Stomach smooth muscle (tissue), 2 donors: ENCODE data around the gene GTSE1.

Experiments
- H3K27ac ChIP-seq: one replicate; pipeline ENCODE4 v1.7.0; 2013; ENCODE audit warnings: mild to moderate bottlenecking, low read length, inconsistent platforms
- H3K27me3 ChIP-seq, 2 donors: one replicate each; pipeline ENCODE4 v1.7.0; 2013; ENCODE audit warnings: low read length in 2 of 2; ENCODE audit not compliant: insufficient read depth in 2 of 2, control insufficient read depth in 1 of 2
- H3K36me3 ChIP-seq, 2 donors: one replicate each; pipeline ENCODE4 v1.7.0; 2013; ENCODE audit warnings: low read length in 2 of 2; ENCODE audit not compliant: control insufficient read depth in 2 of 2, insufficient read depth in 2 of 2
- H3K4me1 ChIP-seq: one replicate; pipeline ENCODE4 v1.7.0; 2013; ENCODE audit warnings: low read length; ENCODE audit not compliant: control insufficient read depth, insufficient read depth
- H3K4me3 ChIP-seq, 2 donors: one replicate each; pipeline ENCODE4 v1.7.0; 2013; ENCODE audit warnings: low read length in 2 of 2
- H3K9ac ChIP-seq, 2 donors: one replicate each; pipeline ENCODE4 v1.7.0; 2013; ENCODE audit warnings: low read length in 2 of 2, mild to moderate bottlenecking in 1 of 2
- H3K9me3 ChIP-seq, 2 donors: one replicate each; pipeline ENCODE4 v1.7.0; 2013; ENCODE audit warnings: low read length in 2 of 2; ENCODE audit not compliant: control insufficient read depth in 2 of 2
- donor health status: healthy.
- donor health status: Pancreatic carcinoma.

Gene GTSE1

GRCh38 chr22:46275455-46276122 lies 21.1 kb upstream of the GTSE1 start:
- no peak overlapping the region for H3K9ac ChIP-seq
- H3K36me3 ChIP-seq: peaks cover 60 to 64% of the 10 kb centered on the region in 2 donors
- no peak overlapping the region for H3K4me3 ChIP-seq
- no peaks in the 10 kb centered on the region for H3K9me3 ChIP-seq
- H3K4me1 ChIP-seq: no peaks in the 10 kb centered on the region
- H3K27me3 ChIP-seq: no peaks in the 10 kb centered on the region
- H3K27ac ChIP-seq: no peak overlapping the region

GRCh38 chr22:46276563-46276962 lies 20.1 kb upstream of the GTSE1 start:
- H3K36me3 ChIP-seq: peaks cover 65 to 71% of the 10 kb centered on the region in 2 donors
- no peak overlapping the region for H3K9ac ChIP-seq
- no peaks in the 10 kb centered on the region for H3K27me3 ChIP-seq
- no peaks in the 10 kb centered on the region for H3K9me3 ChIP-seq
- H3K4me3 ChIP-seq: no peak overlapping the region
- no peak overlapping the region for H3K27ac ChIP-seq
- no peaks in the 10 kb centered on the region for H3K4me1 ChIP-seq

DNA sequence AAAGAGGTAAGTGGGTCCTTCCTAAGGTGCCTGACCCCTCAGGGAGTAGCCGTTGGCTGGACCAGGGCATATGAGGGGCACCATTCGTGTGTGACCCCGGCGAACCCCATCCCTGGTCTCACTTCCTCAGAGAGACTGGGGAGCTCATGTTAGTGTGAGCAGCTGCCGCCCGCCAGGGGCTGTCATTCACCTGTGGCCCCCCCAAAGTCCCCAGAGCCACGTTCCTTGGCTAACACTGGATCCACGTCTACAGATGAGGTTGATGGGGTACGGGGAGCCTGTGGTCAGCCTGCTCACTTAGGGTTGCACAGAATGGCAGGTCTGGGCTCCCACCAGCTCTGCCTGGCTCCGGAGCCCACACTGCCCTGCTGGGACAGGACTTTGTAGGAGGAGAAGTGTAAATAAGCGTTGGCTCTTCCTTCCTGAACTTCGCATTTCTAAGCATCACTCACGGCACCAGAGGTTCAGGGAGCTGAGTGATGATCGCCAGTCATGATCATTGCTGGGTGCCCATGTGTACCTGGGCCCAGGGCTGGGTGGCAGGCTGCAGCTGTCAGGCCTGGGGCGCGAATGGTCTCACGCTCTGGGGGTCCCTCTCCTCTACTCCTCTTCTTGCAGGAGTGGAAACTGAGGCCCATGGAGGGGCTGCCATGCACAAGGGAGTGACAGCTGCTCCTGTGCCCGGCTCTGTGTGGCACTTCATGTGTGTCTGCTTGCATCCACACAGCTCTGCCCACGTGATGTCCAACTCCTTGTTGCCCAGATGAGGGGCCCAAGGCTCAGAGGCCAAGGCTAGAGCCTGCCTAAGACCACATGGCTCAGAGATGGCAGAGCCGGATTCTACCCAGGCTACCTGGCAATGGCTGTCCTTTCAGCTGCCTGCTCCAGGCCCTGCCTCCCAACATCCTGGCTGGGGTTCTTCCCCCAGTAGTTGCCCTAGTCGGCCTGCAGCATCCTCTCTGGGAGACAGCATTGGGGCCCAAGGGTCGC lies 17.7 kb upstream of the GTSE1 start:
- no peak overlapping the region for H3K4me3 ChIP-seq
- H3K27ac ChIP-seq: no peak overlapping the region
- no peaks in the 10 kb centered on the region for H3K4me1 ChIP-seq
- peaks cover 72 to 74% of the 10 kb centered on the region in 2 donors for H3K36me3 ChIP-seq
- no peaks in the 10 kb centered on the region for H3K27me3 ChIP-seq
- no peaks in the 10 kb centered on the region for H3K9me3 ChIP-seq
- no peak overlapping the region for H3K9ac ChIP-seq

DNA sequence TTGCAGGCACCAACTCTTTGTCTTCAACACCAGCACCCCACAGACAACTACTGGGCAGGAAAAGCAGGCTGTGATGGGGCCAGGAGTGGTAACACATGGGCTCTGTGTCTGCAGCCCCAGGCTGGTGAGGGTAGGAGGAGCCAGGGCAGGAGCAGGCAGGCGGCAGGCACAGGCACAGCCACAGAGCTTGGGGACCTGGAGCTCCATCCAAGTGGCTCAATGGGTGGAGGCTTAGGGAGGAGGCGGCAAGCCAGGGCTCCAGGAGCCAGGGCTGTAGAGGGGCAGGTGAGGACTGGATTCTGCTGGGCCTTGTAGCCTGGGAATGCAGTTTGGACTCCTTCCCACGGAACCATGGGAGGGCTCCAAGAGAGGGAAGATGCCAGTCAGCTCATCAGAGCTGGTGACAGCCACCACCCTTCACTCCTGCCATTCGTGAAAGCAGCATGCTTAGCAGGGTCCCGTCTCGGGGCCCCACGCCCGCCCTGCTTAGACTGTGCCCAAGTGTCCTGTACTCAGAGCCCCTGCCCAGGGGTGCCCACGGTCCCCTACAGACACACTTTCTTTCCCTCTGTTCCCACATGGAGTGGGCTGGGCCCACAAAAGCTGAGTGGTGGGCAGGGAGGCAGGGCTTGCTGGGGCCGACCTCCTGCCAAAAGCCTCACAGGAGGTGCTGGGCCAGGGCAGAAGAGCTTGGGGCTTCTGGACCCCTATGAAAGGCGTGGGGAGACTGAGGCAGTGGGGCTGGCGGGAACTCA lies 16.4 kb upstream of the GTSE1 start:
- H3K27me3 ChIP-seq: no peaks in the 10 kb centered on the region
- H3K9me3 ChIP-seq: no peaks in the 10 kb centered on the region
- H3K4me1 ChIP-seq: no peaks in the 10 kb centered on the region
- no peak overlapping the region for H3K9ac ChIP-seq
- no peak overlapping the region for H3K4me3 ChIP-seq
- no peak overlapping the region for H3K27ac ChIP-seq
- H3K36me3 ChIP-seq: peaks cover 73 to 75% of the 10 kb centered on the region in 2 donors

- Histone ChIP-seq H3K27me3 (no peaks in the 10 kb centered on the region), H3K36me3 (peaks cover 66 to 69% of the 10 kb centered on the region in 2 donors), H3K4me3 (no peak overlapping the region), H3K9ac (no peak overlapping the region), H3K4me1 (no peaks in the 10 kb centered on the region), H3K27ac (no peak overlapping the region), H3K9me3 (no peaks in the 10 kb centered on the region)
These were observed 15.6 kb upstream of the GTSE1 start for GRCh38 chr22:46280999-46281623.

DNA sequence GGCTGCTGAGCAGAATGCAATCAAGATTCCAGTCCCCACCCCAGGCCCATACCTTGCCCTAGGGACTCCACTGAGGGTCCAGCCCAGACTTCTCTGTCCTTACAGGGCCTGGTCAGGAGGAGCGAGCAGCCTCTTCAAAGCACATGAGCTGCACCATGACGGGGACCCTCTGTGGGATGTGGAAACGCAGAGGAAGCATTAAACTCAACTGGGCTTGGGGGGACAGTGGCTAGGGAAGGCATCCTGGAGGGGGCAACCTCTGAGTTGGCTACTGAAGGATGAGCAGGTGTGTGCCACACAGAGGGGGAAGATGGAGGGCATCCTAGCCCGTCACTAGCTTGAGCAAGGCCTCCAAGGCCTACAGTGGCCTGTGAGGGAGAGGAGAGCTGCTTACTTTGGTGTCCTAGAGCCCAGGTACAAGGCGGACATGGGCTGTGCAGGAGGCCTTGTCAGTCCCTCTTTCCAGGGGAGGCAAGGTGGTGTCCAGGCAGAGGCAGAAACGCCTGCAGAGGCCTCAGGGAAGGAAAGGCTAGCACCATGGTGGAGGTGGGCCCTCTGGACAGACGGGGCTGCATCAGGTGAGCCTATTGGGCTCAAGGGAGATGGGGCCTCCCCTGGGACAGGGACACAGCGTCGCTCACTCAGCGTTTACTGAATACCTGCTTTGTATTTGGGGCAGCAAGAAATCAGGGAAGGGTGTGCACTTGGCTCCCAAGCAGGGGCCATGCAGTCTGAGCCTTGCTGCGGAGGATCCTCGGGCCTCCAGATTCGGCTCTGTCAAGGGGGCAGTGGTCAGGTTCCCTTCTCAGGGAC lies 14.6 kb upstream of the GTSE1 start:
- H3K36me3 ChIP-seq: peaks cover 65 to 67% of the 10 kb centered on the region in 2 donors
- H3K9ac ChIP-seq: no peak overlapping the region
- H3K4me1 ChIP-seq: no peaks in the 10 kb centered on the region
- H3K27me3 ChIP-seq: no peaks in the 10 kb centered on the region
- H3K9me3 ChIP-seq: no peaks in the 10 kb centered on the region
- H3K4me3 ChIP-seq: no peak overlapping the region
- H3K27ac ChIP-seq: no peak overlapping the region

GRCh38 chr22:46286006-46286405 lies 10.7 kb upstream of the GTSE1 start:
- no peak overlapping the region for H3K4me3 ChIP-seq
- no peaks in the 10 kb centered on the region for H3K4me1 ChIP-seq
- H3K27ac ChIP-seq: no peak overlapping the region
- H3K27me3 ChIP-seq: no peaks in the 10 kb centered on the region
- peaks cover 42 to 50% of the 10 kb centered on the region in 2 donors for H3K36me3 ChIP-seq
- H3K9me3 ChIP-seq: no peaks in the 10 kb centered on the region
- H3K9ac ChIP-seq: no peak overlapping the region

DNA sequence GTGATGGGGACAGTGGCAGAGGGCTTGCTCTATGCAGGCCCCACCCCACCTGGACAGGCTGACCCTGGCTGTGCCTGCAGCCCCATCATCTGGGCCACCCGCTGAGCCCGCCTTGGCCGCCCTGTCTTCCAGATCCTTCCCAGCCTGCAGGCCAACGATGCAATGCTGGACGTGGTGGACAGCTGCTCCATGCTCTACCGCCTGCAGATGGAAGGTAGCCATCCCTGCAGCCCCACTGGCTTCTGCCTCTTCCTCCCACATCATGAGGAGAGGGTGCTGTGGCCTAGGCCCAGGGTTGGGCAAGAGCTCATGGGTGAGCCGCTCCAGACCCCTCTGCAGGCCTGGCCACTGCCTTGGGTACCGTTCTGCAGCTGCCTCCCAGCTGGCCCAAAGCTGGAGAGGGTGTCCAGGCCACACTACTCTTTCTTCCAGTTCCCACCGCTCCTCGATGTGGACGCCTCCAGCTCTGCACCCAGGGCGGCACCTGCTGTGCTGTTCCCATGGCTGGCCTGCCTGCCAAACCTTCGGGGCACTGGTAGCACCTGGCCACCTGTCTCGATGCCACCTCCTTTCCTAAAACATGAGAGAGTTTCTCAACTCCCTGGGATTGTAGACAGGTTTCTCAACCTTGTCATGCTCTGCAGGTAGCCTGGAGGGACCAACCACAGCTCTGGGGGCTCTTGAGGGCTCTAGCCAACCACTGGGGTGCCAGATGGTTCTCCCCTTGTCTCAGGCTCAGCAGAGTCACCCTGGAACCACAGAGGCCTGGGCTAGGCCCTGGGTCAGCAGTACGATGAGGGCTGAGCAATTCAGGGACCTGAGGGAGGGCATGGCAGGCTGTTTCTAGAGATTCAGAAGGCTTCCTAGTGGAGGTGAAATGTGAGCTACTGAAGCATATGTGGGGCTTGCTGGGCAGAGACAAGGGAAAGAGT lies 9.5 kb upstream of the GTSE1 start:
- Histone ChIP-seq H3K4me3 (no peak overlapping the region), H3K27me3 (no peaks in the 10 kb centered on the region), H3K4me1 (no peaks in the 10 kb centered on the region), H3K36me3 (peaks cover 37 to 47% of the 10 kb centered on the region in 2 donors), H3K9ac (no peak overlapping the region), H3K9me3 (peaks cover 0 to 2% of the 10 kb centered on the region in 2 donors), H3K27ac (peak overlapping the region; percentile 11)
